C4-2B (cell line): ENCODE measurements around the gene CDH20.

Source experiments
- H3K27ac ChIP-seq: fragments of 450-650 bp; 2 replicates; pipeline ENCODE4 v1.5.1; 2017
- ZFX ChIP-seq: fragments of 450-650 bp; IDR thresholded peaks from 2 replicates; pipeline ENCODE4 v1.6.1; 2017
- TF ChIP-seq, protein P1 (sequence below): fragments of 450-650 bp; conservative IDR thresholded peaks from 2 replicates; pipeline ENCODE4 v1.5.1; 2017; ENCODE audit warnings: mild to moderate bottlenecking

Gene CDH20

DNA sequence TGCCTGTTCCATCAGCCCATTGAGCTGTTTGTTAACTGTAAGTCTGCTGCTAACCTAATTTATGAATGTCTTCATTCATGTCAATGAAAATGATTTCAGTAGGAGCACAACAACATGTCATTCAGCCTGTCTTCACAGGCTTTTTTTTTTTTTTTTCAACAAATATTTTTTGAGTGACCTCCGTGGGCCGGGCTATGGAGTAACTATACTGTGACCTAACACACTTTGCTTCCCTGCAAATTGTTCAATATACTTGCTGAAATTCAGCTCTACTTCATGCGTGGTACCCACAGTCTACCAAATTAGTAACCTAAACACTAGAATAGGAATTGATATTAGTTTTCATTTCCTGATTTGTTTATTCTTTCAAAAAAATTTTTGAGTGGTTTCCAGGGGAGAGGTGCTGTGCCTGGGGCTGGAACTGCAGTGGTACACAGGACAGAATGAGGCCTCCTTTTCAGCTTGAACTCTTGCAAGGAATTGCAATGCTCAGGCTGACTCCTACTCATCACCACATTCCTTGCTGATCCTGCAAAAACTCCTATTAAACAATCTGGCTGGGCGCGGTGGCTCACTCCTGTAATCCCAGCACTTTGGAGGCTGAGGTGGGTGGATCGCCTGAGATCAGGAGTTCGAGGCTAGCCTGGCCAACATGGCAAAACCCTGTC lies 87.1 kb downstream of the CDH20 start:
- no peak for TF ChIP-seq ZFX
- TF ChIP-seq, protein P1, sequence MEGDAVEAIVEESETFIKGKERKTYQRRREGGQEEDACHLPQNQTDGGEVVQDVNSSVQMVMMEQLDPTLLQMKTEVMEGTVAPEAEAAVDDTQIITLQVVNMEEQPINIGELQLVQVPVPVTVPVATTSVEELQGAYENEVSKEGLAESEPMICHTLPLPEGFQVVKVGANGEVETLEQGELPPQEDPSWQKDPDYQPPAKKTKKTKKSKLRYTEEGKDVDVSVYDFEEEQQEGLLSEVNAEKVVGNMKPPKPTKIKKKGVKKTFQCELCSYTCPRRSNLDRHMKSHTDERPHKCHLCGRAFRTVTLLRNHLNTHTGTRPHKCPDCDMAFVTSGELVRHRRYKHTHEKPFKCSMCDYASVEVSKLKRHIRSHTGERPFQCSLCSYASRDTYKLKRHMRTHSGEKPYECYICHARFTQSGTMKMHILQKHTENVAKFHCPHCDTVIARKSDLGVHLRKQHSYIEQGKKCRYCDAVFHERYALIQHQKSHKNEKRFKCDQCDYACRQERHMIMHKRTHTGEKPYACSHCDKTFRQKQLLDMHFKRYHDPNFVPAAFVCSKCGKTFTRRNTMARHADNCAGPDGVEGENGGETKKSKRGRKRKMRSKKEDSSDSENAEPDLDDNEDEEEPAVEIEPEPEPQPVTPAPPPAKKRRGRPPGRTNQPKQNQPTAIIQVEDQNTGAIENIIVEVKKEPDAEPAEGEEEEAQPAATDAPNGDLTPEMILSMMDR, result no peak
- H3K27ac ChIP-seq, result no peak overlapping the region

DNA sequence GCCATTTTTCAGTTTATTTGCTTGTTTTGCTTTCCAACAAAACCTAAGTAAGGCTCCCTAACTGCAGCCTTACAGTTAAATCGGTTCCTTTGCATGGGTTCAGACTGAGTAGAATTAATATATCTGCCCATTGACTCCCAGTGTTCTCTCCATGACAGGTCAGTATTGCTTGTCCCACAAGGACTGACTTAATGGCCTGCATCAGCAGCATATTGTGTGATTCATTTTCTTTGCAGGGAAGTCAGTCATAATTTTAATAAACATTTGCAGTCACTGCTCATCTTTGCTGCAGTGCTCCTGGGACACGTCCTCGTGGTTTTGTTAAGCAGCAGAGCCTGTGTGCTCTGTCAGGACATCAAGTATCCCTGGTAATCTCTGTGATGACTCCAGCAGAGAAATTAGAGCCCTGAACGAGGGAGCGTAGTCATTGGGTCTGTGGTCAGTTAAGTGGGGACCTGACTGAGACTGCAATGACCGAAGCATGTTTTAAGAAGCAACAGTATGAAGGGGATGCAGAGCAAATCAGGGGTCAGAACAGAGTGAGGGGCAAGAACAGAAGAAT lies 93.3 kb downstream of the CDH20 start:
- TF ChIP-seq, protein P1, result no peak
- TF ChIP-seq ZFX, result no peak
- H3K27ac ChIP-seq, result no peak overlapping the region

DNA sequence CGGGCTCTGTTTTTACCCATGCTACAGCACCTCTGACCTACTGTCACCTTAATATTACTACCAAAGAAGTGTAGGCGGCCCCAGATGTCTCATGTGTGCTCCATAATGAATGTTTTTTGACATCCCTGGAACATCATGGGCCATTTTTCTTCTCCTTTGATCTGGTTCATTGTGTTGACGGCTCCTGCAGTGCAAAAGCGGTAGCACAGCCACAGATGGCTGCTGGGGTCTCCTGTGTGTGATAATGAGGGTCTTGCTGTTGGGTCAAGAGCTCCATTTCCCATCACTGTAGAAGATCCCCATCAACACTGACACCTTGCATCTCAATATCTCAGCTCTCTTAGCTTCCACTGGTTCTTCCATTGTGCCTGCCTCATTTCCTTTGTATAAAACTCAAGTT lies 95.0 kb downstream of the CDH20 start:
- H3K27ac ChIP-seq, result no peak overlapping the region

DNA sequence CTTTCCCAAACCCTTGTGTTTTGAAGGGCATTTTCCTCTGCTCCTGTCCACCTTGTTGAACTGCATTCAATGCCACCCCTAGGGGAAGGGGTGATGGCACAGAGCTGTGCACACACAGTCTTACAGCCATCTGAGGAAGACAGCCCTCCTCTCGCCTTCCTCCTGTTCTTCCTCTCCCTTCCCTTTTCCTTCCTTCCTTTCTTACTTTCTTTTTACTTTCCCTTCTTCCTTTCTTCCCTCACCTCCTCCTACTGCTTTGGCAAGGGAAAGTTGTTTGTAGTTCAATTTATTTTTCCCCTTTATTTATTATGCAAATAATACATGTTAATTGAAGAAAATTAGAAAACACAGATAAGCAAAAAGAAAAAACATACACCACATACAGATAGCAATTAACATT lies 99.4 kb downstream of the CDH20 start:
- TF ChIP-seq, protein P1, result no peak
- TF ChIP-seq ZFX, result no peak
- no peak overlapping the region for H3K27ac ChIP-seq

More for the DNA sequence above, 95.0 kb downstream of the CDH20 start:
- TF ChIP-seq, protein P1, result no peak
- TF ChIP-seq ZFX, result no peak

DNA sequence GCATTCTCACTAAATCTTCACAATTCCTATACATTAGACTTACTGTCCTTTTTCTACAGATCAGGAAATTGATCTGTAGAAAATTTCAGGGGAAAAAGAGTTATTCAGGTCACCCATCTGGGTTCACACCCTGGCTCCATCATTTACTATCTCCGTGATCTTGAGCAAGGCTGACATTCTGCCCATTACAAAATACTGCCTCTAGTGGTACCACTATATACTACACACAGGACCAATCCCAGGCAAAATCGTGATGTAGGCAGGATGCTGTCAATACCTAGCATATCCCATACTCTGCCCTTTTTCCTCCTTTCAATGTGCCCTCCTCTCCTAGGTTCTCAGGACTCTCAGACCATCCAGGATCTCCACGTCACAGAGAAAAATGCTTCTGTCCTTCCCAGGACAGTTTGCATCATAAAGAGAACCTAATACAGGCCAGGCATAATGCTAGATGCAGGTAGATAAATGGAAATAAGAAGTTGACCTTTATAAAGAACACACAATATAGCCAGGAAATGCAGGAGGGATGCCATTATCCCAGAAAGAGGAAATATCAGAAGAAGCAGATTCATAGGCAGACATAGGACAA lies 101.9 kb downstream of the CDH20 start:
- H3K27ac ChIP-seq, result no peak overlapping the region
- no peak for TF ChIP-seq ZFX
- TF ChIP-seq, protein P1, result peak; percentile 78

DNA sequence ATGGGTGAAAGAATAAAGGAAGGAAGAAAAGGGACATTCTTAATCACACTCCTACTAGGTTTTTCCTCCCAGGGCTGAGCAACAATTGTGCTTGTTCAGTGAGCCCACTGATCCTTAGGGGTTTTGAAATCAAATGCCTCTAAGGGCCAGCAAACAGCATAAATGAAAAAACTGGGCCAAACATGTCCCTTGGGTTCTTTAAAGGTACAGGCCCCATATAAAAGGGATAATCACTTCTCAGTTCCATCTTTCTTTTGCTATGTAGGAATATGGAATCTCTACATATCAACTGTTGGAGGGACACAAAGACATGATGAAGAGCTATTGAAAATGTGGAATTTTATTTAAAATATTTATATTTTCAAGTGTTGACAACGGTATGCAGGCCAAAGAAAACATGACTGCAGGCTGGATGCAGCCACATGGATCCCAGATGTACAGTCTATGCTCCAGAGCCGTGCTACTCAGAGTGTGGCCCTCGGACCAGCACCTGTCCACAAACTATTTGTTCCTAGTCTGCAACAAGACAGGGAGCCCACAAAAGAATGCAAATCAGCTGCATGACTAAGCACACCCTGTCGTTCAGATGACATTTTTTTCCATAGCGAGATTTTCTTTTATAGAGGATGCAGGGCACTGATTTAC lies 110.0 kb downstream of the CDH20 start:
- TF ChIP-seq, protein P1, result no peak
- TF ChIP-seq ZFX, result no peak
- H3K27ac ChIP-seq, result no peak overlapping the region

DNA sequence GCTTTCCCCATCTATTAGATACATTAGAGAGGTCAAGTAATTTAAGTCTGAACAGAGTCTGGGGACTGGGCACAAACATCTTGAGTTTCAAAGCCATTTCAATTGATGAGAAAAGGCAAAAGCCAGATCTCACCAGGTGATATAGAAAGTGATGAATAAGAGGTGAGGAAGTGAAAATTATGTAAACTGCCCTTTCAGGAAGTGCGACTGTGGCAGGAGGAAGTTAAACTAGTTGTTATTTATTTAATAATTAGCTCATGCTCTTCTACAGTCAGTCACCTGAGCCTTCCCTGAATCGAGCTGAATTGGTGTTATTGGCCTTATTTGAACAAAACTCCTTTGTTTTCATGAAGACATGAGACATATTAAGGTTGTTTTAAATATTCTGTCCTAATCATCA lies 115.1 kb downstream of the CDH20 start:
- no peak overlapping the region for H3K27ac ChIP-seq
- no peak for TF ChIP-seq ZFX
- TF ChIP-seq, protein P1, result no peak
